Erythroblast (primary cell): Measurements from ENCODE around the gene ITPKC.

ENCODE experiments used
- GATA1 ChIP-seq: IDR thresholded peaks from 2 replicates; pipeline ENCODE4 v1.6.1; 2011; ENCODE audit warnings: low read depth, mild to moderate bottlenecking, control low read depth, low read length, moderate library complexity
- POLR2A ChIP-seq: IDR thresholded peaks from 2 replicates; pipeline ENCODE4 v1.6.1; 2011; ENCODE audit warnings: mild to moderate bottlenecking, low read length

- no peak for TF ChIP-seq POLR2A
- no peak for TF ChIP-seq GATA1
Observed at GRCh38 chr19:40741527-40742390, 24.8 kb downstream of the ITPKC start.
